Brain microvascular endothelial cell (primary cell): ENCODE results near the gene PIEZO2.

Experiments
- DNase-seq: peaks from one replicate; pipeline ENCODE4 v3.0.0-alpha.2; 2020
- H3K27ac ChIP-seq: fragments of 250-450 bp; sonication (Bioruptor Pico); 2 replicates; pipeline ENCODE4 v1.5.1; 2020; ENCODE audit warnings: mild to moderate bottlenecking, moderate library complexity
- H3K27me3 ChIP-seq: fragments of 250-450 bp; sonication (Bioruptor Pico); replicated peaks from 2 replicates; pipeline ENCODE4 v1.5.1; 2020; ENCODE audit warnings: mild to moderate bottlenecking
- H3K36me3 ChIP-seq: fragments of 250-450 bp; sonication (Bioruptor Pico); replicated peaks from 2 replicates; pipeline ENCODE4 v1.5.1; 2020; ENCODE audit warnings: mild to moderate bottlenecking
- H3K4me3 ChIP-seq: 2 replicates; pipeline ENCODE4 v1.5.1; 2011; ENCODE audit warnings: low read depth, mild to moderate bottlenecking, control low read depth, low read length, moderate library complexity
- in situ Hi-C: cut with HindIII; loops from 2 replicates; pipeline ENCODE4 v1.10.0; 2017; ENCODE audit warnings: low sequenced_read_pairs, low pct_ligation_motif_present
- TF ChIP-seq, protein P1 (sequence below): IDR thresholded peaks from 2 replicates; pipeline ENCODE4 v1.5.1; 2011; ENCODE audit warnings: low read depth, mild to moderate bottlenecking, moderate library complexity, low read length, control low read depth, inconsistent platforms; ENCODE audit errors: missing control alignments

Gene PIEZO2

DNA sequence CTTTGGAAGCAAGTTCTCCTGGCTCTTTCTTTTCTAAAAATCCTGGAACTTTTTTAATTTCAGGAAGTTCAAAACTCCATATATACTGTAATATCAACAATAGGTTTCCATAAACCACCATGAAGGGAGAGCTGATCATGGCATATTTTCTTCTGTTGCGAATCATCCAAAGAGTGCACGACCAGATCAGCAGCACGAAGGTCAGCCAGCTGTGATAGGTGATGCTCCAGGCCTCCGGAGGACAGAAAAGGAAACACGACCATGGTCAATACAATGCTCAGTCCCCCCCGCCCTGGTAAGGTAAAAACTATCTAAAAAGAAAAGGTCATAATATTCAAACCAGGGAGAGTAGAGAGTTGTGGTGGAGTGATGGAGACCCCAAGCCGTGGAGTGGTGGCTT is 354.6 kb downstream of the PIEZO2 start:
- Histone ChIP-seq H3K36me3 (no peaks in the 10 kb centered on the region), H3K27me3 (no peaks in the 10 kb centered on the region), H3K4me3 (no peak overlapping the region), H3K27ac (no peak overlapping the region)
- DNase-seq = no peak
- in situ Hi-C loops = no loop called here
- TF ChIP-seq, protein P1, sequence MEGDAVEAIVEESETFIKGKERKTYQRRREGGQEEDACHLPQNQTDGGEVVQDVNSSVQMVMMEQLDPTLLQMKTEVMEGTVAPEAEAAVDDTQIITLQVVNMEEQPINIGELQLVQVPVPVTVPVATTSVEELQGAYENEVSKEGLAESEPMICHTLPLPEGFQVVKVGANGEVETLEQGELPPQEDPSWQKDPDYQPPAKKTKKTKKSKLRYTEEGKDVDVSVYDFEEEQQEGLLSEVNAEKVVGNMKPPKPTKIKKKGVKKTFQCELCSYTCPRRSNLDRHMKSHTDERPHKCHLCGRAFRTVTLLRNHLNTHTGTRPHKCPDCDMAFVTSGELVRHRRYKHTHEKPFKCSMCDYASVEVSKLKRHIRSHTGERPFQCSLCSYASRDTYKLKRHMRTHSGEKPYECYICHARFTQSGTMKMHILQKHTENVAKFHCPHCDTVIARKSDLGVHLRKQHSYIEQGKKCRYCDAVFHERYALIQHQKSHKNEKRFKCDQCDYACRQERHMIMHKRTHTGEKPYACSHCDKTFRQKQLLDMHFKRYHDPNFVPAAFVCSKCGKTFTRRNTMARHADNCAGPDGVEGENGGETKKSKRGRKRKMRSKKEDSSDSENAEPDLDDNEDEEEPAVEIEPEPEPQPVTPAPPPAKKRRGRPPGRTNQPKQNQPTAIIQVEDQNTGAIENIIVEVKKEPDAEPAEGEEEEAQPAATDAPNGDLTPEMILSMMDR = no peak

DNA sequence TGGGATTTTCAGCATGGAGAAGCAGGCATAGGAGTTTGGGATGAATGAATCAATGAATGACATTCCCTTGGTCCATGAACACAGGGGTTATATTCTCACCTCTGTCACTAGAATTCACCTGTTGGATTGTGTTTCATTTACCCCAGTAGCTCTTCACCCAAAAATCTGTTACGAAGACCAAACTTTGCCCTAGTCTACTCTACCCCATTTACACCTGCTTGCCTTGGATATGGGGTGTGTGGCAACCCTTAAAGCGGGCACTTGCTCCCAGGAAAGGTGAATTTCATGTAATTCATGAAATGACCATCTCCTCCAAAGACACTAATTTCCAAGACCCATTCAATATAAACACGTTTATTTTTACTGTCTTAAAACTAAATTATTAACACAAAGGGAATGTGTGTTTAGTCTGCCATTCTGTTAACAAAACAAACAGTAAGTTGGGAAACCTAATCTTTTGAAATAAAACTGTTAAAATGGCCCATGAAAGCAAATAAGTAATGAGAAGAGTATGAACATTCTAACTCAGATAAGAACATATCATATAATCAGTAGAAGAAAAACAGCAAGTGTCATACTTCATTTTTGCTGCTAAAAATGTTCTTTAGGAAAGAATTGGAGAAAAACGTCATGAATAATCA is 355.5 kb downstream of the PIEZO2 start:
- H3K4me3 ChIP-seq = no peak overlapping the region
- H3K36me3 ChIP-seq = no peaks in the 10 kb centered on the region
- DNase-seq = no peak
- TF ChIP-seq, protein P1 = no peak
- no peak overlapping the region for H3K27ac ChIP-seq
- no peaks in the 10 kb centered on the region for H3K27me3 ChIP-seq
- in situ Hi-C loops = no loop called here

DNA sequence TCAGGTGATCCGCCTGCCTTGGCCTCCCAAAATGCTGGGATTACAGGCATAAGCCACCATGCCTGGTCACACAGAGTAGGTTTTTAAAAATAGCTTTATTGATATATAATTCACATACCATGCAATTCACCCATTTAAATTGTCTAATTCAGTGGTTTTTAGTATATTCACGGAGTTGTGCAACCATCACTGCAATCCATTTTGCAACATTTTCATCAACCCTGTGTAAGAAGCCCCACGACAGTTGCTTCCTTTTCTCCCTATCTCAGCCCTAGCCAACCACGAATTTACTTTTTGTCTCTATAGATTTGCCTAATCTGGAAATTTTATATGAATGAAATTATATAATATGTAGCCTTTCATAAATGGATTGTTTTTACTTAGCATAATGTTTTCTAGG is 357.2 kb downstream of the PIEZO2 start:
- no peak for DNase-seq
- in situ Hi-C loops = no loop called here
- H3K27me3 ChIP-seq = no peaks in the 10 kb centered on the region
- TF ChIP-seq, protein P1 = no peak
- H3K27ac ChIP-seq = no peak overlapping the region
- no peak overlapping the region for H3K4me3 ChIP-seq
- H3K36me3 ChIP-seq = no peaks in the 10 kb centered on the region

DNA sequence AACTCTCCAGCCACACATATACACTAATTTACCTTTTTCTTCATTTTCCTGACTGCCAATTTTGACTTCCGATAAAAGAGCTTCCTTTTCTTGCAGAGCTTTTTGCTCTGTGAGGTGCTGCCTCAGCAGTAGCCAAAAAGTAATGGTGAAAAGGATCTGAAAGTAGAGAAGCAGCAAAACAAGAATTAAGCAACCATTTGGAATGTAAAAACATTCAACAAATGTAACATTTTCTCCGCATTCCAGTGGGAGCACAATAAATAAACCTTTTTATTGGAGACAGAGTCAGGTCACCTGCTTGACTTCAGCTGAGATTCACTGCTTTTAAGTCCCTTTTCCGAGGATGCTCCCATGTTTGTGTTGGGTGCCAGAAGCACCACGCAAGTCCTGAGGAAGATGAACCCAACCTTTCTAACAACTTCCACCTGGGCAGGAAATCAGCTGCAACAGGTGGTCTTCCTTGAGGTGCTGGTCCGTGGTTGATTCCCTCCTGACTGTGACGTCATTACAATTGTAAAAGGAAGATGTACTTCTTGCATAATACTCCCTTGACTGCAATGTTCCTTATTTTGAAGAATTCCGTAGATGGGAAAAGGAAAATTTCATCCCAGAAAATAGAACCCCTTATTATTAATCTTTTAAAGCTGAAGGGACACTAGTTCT is 358.1 kb downstream of the PIEZO2 start:
- Histone ChIP-seq H3K36me3 (no peaks in the 10 kb centered on the region), H3K4me3 (no peak overlapping the region), H3K27ac (no peak overlapping the region), H3K27me3 (no peaks in the 10 kb centered on the region)
- in situ Hi-C loops = no loop called here
- TF ChIP-seq, protein P1 = no peak
- no peak for DNase-seq

DNA sequence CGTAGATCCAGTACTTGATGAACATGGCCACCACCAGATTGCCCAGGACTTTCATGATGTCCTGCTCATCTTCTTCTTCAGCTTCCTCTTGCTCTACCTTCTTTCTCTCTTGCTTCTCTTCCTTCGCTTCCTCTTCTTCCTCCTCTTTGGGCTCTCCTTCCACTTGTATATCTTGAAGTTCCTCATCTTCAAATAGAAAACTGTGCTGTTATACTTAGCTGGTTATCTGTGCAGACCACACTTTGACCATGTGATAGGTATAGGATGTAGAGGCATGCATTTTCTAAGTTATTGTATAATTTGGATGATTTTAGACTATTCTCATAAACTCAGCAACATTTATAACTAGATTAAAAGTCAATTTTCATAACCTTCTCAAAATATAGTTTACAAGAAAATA is 360.2 kb downstream of the PIEZO2 start:
- TF ChIP-seq, protein P1 = no peak
- in situ Hi-C loops = no loop called here
- Histone ChIP-seq H3K4me3 (no peak overlapping the region), H3K36me3 (no peaks in the 10 kb centered on the region), H3K27ac (no peak overlapping the region), H3K27me3 (no peaks in the 10 kb centered on the region)
- DNase-seq = no peak

DNA sequence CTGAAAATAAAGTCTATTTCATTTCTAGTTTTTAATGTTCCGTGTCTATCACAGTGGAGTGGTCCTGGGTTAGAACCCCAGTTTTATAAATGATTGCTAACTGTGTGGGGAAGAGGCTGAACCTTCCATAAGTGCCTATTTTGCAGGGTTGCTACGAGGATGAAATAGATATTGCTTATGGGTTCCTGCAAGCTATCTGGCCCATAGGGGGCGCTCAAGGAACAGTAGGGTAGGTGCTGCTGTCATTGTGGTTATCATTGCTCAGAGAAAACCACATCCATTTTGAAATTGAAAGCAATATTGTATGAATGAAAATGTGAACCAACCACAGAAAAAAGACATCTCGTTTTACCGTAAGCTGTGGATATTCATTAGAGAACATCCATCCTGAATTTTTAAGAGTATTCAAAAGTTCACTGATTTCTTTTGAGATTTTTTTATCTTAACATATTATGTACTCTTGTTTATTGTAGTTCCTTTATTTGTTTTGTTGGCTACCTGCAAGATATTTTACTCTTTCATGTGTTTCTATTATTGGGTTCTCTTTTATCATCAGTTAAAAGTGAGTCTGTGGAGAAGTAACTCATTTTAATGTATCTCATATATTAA is 362.0 kb downstream of the PIEZO2 start:
- Histone ChIP-seq H3K27ac (no peak overlapping the region), H3K4me3 (no peak overlapping the region), H3K36me3 (no peaks in the 10 kb centered on the region), H3K27me3 (no peaks in the 10 kb centered on the region)
- in situ Hi-C loops = no loop called here
- DNase-seq = peak; percentile 86
- TF ChIP-seq, protein P1 = peak; percentile 96
